Measurements from ENCODE around the gene HS6ST3.
A peak's percentile ranks its signal among the peaks of the same experiment; 100 is the strongest.
"Not testable (repeated sequence)": the region's sequence is repeated elsewhere in the genome, so short reads cannot be mapped to it uniquely, and the experiment has no call there.

The HS6ST3 gene

DNA sequence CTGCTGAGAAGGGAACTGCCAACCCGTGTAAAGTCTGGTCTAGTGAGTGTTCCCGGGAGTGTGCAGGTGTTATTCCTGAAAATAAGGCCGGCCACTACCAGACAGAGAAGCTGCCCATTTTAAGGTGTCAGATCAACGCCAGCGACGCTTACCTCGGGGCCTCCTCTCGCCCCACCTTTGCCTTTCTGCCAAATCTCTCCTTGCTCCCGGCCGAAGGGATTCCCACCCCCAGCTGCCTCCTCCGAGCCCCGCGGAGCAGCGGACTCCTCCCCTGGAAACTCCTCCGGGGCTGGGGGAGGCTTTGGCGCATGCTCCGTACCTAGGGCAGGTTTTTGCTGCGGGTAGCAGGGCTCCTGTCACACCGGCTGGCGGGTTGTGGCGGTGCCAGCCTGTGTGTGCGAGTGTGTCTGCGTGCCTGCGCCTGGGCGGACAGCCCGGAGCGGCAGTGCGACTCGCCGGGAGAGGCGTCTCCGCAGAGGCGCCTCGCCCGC lies at the start of gene HS6ST3:
TSS of gene HS6ST3 (plus strand) at position 359 of the 491 bp plus-strand sequence.
- no peak for DNase-seq (ENCODE audit: extremely low read depth in 1 of 2, low read depth in 1 of 2)

DNA sequence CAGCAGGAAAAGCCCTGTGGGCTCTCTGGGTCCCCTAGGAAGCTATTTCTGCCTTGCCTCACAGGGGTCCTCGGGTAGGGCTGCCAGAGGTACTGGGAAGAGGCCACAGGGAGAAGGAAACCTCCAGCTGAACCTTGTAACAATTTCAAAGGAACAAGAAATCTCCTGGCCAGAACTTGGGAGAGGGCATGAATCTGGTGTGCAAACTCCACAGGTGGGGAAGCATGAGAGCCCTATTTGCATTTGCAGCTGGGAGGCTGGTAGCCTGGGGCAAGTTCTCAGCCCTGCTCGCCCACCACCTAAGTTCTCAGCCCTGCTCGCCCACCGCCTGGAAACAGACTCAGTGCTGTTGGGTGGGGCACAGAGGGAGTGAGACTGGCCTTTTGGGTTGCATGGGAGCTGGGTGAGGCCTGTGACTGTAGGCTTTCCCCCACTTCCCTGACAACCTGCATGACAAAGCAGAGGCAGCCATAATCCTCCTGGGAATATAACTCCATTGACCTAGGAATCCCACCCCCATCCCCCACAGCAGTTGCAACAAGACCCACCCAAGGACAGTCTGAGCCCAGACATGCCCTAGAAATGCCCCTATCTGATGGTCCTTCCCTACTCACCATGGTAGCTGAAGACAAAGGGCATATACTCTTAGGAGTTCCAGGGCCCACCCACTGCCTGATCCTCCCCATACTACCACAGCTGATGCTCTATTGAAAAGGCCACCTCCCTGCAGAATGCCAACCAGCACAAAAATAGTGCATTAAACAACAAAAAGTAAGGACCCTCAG lies 48.4 kb upstream of the HS6ST3 start:
- DNase-seq (ENCODE audit: extremely low read depth in 1 of 2, low read depth in 1 of 2): no peak

DNA sequence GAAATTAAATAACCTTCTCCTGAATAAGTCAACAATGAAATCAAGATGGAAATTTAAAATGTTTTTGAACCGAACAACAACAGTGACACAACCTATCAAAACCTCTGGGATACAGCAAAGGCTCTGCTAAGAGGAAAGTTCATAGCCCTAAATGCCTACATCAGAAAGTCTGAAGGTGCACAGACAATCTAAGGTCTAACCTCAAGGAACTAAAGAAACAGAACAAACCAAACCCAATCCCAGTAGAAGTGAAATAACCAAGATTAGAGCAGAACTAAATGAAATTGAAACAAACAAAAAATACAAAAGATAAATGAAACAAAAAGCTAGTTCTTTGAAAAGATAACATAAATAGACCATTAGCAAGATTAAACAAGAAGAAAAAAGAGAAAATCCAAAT lies 45.7 kb upstream of the HS6ST3 start:
- DNase-seq (ENCODE audit: extremely low read depth in 1 of 2, low read depth in 1 of 2): no peak

DNA sequence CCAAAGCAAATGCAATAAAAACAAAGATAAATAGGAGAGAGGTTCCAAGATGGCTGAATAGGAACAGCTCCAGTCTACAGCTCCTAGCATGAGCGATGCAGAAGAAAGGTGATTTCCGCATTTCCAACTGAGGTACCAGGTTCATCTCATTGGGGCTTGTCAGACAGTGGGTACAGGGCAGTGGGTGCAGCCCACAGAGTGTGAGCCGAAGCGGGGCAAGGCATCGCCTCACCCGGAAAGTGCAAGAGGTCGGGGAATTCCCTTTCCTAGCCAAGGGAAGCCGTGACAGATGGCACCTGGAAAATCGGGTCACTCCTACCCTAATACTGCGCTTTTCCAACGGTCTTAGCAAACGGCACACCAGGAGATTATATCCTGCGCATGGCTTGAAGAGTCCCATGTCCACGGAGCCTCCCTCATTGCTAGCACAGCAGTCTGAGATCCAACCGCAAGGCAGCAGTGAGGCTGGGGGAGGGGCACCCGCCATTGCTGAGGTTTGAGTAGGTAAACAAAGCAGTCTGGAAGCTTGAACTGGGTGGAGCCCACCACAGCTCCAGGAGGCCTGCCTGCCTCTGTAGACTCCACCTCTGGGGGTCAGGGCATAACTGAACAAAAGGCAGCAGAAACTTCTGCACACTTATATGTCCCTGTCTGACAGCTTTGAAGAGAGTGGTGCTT lies 43.3 kb upstream of the HS6ST3 start:
- not testable (repeated sequence) for DNase-seq (ENCODE audit: extremely low read depth in 1 of 2, low read depth in 1 of 2)

DNA sequence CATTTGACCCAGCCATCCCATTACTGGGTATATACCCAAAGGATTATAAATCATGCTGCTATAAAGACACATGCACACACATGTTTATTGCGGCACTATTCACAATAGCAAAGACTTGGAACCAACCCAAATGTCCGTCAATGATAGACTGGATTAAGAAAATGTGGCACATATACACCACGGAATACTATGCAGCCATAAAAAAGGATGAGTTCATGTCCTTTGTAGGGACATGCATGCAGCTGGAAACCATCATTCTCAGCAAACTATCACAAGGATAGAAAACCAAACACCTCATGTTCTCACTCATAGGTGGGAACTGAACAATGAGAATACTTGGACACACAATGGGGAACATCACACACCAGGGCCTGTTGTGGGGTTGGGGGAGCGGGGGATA lies 39.0 kb upstream of the HS6ST3 start:
- DNase-seq (ENCODE audit: extremely low read depth in 1 of 2, low read depth in 1 of 2): not testable (repeated sequence)

DNA sequence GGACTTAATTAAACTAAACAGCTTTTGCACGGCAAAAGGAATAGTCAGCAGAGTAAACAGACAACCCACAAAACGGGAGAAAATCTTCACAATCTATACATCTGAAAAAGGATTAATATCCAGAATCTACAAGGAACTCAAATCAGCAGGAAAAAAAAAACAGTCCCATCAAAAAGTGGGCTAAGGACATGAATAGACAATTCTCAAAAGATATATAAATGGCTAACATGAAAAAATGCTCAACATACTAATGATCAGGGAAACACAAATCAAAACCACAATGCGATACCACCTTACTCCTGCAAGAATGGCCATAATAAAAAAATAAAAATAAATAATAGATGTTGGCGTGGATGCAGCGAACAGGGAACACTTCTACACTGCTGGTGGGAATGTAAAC lies 38.4 kb upstream of the HS6ST3 start:
- DNase-seq (ENCODE audit: extremely low read depth in 1 of 2, low read depth in 1 of 2): not testable (repeated sequence)

DNA sequence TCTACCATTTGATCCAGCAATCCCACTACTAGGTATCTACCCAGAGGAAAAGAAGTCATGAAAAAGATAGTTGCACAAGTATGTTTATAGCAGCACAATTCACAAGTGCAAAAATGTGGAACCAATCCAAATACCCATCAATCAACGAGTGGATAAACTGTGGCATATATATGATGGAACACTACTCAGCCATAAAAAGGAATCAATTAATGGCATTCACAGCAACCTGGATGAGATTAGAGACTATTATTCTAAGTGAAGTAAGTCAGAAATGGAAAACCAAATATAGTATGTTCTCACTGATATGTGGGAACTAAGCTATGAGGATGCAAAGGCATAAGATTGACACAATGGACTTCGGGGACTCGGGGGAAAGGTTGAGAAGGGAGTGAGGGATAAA lies 38.0 kb upstream of the HS6ST3 start:
- DNase-seq (ENCODE audit: extremely low read depth in 1 of 2, low read depth in 1 of 2): not testable (repeated sequence)

DNA sequence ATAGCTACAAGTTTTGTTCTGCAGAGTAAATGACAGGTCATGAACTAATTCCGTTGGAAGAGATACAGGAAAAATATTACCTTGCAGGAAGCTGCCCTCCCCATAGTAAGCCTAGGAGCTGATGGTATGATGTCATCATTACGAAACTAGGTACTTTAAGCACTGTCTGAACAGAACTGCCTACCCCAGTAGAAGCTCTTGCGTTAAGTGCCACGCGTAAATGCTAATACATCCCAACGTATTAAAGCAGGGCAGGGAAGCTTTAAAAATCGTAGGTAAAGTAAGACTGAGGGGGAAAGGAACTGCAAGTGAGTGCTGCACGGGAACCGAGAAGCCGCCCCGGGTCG lies 37.3 kb upstream of the HS6ST3 start:
- no peak for DNase-seq (ENCODE audit: extremely low read depth in 1 of 2, low read depth in 1 of 2)

DNA sequence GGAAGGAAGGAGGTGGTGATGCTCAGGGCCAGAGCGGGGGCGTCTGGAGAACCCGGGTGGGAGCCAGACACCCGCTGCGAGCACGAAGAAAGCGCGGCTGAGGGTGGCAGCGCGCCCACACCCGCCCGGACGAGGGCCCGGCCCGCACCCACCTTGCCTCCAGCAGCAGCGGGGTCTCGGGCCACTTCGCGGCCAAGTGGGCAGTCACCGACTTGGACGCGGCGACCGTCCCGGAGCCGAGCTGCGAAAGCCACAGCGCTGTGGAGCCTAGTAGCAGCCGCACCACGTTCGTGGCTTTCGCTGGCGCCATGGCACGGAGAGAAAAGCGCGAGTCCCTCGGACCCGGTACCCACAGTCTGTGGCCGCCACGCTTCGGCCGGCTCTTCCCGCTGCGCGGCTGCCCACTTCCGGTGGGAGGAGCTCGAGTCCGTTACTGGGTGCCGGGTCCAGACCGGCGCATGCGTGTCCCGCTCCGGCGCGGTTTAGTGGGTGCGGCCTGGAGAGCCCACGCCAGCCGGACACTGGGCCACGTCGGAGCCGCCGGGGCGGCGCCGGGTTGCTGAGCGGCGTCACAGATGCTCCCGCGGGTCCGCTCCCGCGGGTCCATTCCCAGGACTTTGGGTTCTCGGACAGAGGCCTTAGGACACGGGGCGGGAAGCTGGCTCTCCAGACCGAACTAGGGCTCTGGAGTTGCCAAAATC lies 36.8 kb upstream of the HS6ST3 start, which contains the start of gene UGGT2:
TSS of gene UGGT2 (minus strand) at position 399 of the 701 bp plus-strand sequence. CDS start at position 310, 89 bp downstream.
- DNase-seq (ENCODE audit: extremely low read depth in 1 of 2, low read depth in 1 of 2): peak in 1 of 2 donors; percentile 11

DNA sequence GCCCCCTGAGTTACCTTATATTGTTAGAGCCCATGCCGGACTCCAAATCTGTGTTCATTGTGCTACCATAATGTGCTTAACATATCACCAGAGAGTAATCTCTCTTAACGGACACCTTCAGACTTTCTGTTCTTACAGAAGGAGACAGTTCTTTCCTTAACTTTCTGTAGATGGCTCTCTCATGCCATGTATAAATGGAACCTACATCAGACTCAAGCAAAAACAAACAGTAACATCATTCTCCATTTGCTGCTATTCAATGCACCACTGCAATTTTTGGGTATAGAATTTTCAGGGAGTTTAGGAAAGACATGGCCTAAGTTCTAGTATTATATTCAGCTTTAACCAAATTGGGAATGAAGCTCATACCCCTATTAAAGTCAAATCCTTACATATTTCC lies 24.1 kb upstream of the HS6ST3 start:
- no peak for DNase-seq (ENCODE audit: extremely low read depth in 1 of 2, low read depth in 1 of 2)

DNA sequence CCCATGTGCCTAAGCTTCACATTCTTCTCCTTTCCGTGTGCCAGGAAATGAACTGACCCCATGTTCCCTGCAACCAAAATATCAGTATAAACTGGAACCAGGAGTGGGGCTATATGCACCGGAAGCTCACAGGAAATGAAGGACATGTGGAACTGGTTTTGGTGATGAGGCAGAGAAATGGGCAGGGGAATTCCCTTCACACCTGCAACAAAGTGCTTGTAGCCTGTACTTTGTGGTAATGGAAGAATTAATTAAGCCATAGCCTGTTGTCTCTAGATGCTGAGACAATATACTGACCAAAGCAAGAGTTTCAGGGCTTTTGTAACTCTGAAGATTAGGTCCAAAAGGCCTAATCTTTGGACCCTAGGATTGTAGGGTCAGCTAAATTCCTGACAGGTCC lies 21.2 kb upstream of the HS6ST3 start:
- no peak for DNase-seq (ENCODE audit: extremely low read depth in 1 of 2, low read depth in 1 of 2)

DNA sequence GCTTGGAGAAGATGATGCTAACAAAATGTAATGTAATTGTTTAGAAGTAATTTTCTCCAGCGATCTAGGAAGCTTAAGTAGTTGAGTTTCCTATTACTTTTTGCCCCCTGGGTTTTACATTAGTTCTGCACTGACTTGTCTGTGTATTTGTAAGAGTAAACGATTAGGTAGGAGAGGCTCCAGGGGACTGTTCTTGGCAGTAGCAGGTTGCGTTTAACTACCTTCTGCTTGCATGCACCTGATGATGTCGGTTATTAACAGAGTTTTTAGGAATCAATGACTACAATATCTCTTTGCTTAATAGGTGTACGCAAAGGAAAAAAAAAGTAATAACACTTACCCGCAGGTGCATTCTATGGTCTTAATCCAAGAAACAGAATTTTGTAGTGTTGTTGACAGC lies 18.4 kb upstream of the HS6ST3 start:
- no peak for DNase-seq (ENCODE audit: extremely low read depth in 1 of 2, low read depth in 1 of 2)

DNA sequence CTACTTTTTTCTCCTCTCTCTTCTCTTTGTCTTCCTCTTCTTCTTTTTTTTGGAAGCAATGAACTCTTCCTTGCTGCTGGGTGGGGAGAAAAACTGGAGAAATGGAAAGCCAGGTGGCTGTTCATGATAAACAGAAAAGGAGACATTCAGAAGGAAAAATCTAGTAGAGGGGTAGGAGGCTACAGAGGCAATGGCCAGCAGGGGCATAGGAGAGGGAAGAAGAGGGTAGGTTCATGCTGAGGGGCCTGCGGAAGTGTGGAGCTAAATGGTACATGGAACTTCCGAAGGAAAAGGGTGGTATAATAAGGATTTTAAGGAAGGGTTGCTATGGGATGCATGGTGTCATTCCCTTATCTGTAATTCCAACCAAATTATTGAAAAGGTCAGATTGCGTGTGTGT lies 17.5 kb upstream of the HS6ST3 start:
- no peak for DNase-seq (ENCODE audit: extremely low read depth in 1 of 2, low read depth in 1 of 2)

DNA sequence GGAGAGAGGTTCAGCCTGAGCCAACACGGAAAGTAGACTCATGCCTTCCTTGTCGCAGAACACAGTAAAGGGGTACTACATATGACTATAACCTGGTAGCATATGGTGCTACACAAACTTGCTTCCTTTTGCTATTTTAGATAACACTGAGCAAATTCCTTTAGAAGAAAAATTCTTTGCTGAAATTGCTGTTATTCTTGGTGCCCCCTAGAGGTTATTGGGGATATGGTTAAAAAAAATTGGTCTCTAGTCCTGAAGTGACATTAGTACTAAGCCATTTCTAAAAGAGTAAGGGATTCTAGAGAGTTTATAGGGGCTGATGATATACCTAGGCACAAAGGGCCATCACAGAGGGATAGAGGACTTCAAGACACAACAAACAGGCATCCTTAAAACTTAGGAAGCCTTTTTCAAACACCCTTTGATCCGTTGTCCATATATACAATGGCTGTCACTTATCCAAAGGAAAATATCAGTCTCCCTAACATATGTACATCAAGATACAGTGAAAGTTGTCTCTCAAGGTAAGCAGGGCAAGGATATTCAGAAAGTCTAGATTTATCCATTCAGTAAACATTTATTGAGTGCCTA lies 13.9 kb upstream of the HS6ST3 start:
- DNase-seq (ENCODE audit: extremely low read depth in 1 of 2, low read depth in 1 of 2): no peak

DNA sequence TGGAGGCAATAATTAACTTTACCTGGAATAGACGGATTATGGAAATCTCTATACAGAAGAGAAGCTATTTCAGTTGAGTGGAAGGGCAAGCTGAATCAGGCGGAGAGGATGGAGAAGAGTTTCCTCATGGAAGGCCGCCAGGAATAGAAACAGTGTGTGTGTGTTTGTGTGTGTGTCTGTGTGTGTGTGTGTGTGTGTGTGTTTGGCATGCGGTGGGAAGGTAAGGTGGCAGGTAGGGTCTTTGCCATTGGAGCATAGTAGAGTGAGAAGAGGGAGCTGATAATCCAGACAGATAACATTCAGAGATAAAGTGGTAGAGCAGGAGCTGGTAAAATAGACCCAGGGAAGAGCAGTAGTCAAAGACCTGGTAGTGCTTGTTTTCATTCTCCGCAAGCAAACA lies 9.2 kb upstream of the HS6ST3 start:
- DNase-seq (ENCODE audit: extremely low read depth in 1 of 2, low read depth in 1 of 2): no peak

DNA sequence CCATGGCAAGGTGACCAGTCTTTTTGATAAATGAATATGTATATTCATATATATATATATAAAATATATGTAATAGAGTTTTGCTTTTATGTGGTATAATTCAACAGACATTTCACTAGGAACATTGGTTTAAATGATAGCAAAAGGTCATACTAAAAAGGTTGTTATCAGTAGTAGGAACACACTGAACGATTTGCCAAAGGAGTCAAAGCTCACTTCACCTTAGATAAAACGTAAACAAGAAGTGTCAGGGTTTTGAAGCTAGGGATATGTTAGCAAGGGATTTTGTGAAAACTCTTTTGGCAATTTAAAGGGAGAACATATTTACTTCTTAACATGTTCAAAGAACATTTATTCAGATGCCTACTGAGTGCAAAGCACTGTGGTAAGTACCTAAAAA lies 8.0 kb upstream of the HS6ST3 start:
- DNase-seq (ENCODE audit: extremely low read depth in 1 of 2, low read depth in 1 of 2): no peak

DNA sequence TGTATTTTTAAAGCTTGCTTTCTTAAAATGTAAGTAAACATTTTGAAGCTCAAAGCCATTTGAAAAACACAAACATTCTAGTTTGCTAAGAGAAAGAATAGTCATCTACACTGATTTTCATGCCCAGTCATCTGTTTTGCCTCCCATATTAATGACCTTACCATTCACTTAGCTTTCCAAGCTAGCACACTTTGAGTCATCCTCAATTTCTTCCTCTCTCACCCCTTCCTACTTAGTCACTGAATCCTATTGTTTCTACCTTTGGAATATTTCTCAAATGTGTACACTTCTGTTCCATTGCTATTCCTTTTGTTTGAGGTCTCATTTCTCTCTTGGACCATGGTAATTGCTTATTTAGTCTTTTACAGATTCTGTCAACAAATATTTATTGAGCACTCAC lies 7.3 kb upstream of the HS6ST3 start:
- DNase-seq (ENCODE audit: extremely low read depth in 1 of 2, low read depth in 1 of 2): no peak

DNA sequence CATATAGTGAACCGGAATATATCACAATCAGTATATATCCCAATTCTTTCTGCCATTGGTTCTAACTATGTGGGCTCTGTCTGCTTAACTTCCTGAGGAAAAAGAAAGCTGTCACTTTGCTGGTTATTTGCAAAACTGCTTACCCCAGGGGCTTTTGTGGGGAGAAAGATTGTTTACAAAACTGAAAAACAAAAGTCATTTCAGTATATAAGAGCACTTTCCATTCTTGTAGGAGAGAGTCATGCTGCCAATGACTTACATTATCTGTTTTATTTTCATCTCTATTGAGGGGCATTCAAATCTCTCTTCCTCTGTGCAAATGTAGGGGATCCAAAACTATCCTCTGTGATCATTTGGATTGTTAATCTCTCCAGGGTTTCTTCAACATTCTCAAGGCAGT lies 3.2 kb upstream of the HS6ST3 start:
- no peak for DNase-seq (ENCODE audit: extremely low read depth in 1 of 2, low read depth in 1 of 2)

DNA sequence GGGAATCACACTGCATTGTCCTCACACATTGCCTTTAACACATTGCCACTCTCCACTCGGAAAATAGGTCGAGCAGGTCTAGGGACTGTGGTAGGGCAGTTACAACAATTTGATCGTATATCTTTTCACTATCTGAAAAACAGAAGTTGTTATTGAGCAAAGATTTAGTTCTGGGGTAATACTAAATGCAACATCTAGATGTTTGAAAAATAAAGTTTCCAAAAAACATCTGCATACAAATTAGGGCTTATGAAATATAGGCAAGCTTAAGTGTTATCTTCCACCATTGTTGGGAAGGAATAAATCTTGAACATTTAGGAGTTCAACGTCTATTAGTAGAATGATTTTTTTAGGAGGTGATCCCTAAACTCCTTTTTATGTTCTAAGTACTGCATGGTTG lies 768 bp upstream of the HS6ST3 start:
- no peak for DNase-seq (ENCODE audit: extremely low read depth in 1 of 2, low read depth in 1 of 2)

DNA sequence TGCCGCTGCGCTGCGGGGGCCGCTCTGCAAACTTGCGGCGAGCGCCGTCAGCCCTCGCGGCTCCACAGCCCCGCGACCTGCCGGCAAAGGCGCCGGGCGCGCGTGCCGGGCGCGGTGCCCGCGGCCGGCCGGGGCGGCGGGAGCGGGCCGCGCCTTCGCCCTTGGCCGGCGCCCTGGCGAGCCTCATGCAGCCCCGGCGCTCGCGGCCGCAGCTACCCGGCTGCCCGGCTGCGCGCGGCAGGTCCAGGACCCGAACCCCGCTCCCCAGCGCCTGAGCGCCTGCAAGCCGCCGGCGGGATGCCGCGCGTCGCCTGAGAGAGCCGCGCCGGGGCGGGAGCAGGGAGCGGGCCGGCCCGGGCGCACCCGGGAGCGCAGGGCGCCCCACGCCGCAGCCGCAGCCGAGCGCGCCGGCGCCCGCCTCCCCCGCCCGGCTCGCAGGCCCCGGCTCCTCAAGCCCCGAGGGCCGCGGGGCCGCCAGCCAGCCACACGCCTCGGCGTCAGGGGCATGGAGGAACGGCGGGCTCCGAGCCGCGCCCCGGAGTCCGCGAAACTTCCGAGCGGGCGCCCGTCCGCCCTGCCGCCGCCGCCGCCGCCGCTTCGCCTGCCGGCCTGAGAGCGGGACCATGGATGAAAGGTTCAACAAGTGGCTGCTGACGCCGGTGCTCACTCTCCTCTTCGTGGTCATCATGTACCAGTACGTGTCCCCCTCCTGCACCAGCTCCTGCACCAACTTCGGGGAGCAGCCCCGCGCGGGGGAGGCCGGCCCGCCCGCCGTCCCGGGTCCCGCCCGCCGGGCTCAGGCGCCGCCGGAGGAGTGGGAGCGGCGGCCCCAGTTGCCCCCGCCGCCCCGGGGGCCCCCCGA lies 564 bp downstream of the HS6ST3 start:
- DNase-seq (ENCODE audit: extremely low read depth in 1 of 2, low read depth in 1 of 2): no peak
